HCT116 (cell line): ENCODE measurements around the gene CRYBG3. TPM values are rescaled to one million over a fixed set of nuclear protein-coding genes. Genes with fewer than 3 reads are reported as not detected.

Experiments
- ATAC-seq: fragments of 200-7000 bp; cut with Tn5 transposase; 2 replicates; pipeline ENCODE4 v1.9.1; 2020; ENCODE audit warnings: mild to moderate bottlenecking, moderate library complexity
- BruUV-seq: library from RNA; stranded (reverse); fragments of 400-500 nt; replicated peaks from 2 replicates; lab custom pipeline; 2021; lab: Mats Ljungman, UMichigan
- CTCF ChIA-PET: fragments of 300-600 bp; sonication (Branson Sonifier 250); formaldehyde crosslinking; loops from one replicate; lab custom pipeline; 2021; ENCODE audit warnings: antibody characterized with exemption; lab: Charles Lee
- POLR2A ChIA-PET: fragments of 300-600, 350-600 bp; sonication (Branson Sonifier 250); formaldehyde crosslinking; loops from one replicate; lab custom pipeline; 2021; ENCODE audit warnings: antibody characterized with exemption; lab: Charles Lee
- RAD21 ChIA-PET, 2 experiments: fragments of 300-600 bp; sonication (Branson Sonifier 250); formaldehyde crosslinking; loops; one replicate each; lab custom pipeline; 2023; ENCODE audit warnings: low total read pairs in 2 of 2; ENCODE audit not compliant: uncharacterized antibody in 2 of 2, unreplicated experiment in 2 of 2, low non-redundant PET in 1 of 2; lab: Charles Lee
- DNase-seq: peaks from one replicate; pipeline ENCODE4 v3.0.0-alpha.2; 2010; ENCODE audit warnings: low read depth, low spot score
- H2AFZ ChIP-seq: fragments of 200-600 bp; shearing (Covaris generic), sonication (generic); 2 replicates; pipeline ENCODE4 v1.6.1; 2017; ENCODE audit warnings: low read depth, mixed run types, mixed read lengths, antibody characterized with exemption, low read length; ENCODE audit not compliant: poor library complexity, severe bottlenecking
- H3K27ac ChIP-seq: 2 replicates; pipeline ENCODE4 v1.5.1; 2012; ENCODE audit warnings: low read depth, low read length
- H3K27me3 ChIP-seq: fragments of 200-600 bp; sonication (generic); 2 replicates; pipeline ENCODE4 v1.6.1; 2016; ENCODE audit warnings: mixed run types, low read length, mixed read lengths; ENCODE audit not compliant: insufficient read depth
- H3K36me3 ChIP-seq, 2 experiments: fragments of 200-500 bp in 1 of 2; fragments of 200-600 bp in 1 of 2; sonication (Bioruptor generic) in 1 of 2; sonication (generic) in 1 of 2; 2 replicates each; pipeline versions ENCODE4 v1.5.1 to v1.6.1; 2014 to 2016; ENCODE audit warnings: low read length in 2 of 2, inconsistent platforms in 1 of 2, mixed read lengths in 1 of 2, mixed run types in 1 of 2; ENCODE audit not compliant: insufficient read depth in 2 of 2, control insufficient read depth in 1 of 2
- H3K4me1 ChIP-seq, 2 experiments: fragments of 200-600 bp in 1 of 2; sonication (generic) in 1 of 2; 2 replicates each; pipeline versions ENCODE4 v1.5.1 to v1.6.1; 2012 to 2017; ENCODE audit warnings: low read length in 2 of 2, inconsistent platforms in 1 of 2, mild to moderate bottlenecking in 1 of 2, mixed read lengths in 1 of 2, mixed run types in 1 of 2, moderate library complexity in 1 of 2; ENCODE audit not compliant: insufficient read depth in 2 of 2, control insufficient read depth in 1 of 2
- H3K4me2 ChIP-seq: fragments of 200-600 bp; sonication (generic); 2 replicates; pipeline ENCODE4 v1.6.1; 2017; ENCODE audit warnings: mixed run types, low read length, mixed read lengths
- H3K4me3 ChIP-seq, 2 experiments: fragments of 200-600 bp in 1 of 2; sonication (generic) in 1 of 2; replicated peaks in 1 of 2; 2 replicates each; pipeline ENCODE4 v1.5.1; 2011 to 2016; ENCODE audit warnings: low read length in 2 of 2, control low read depth in 1 of 2, low read depth in 1 of 2, mild to moderate bottlenecking in 1 of 2, mixed read lengths in 1 of 2, mixed run types in 1 of 2
- H3K79me2 ChIP-seq: fragments of 200-600 bp; sonication (generic); 2 replicates; pipeline ENCODE4 v1.6.1; 2017; ENCODE audit warnings: mild to moderate bottlenecking, mixed run types, low read length, moderate library complexity, mixed read lengths; ENCODE audit not compliant: insufficient read depth
- H3K9ac ChIP-seq: fragments of 200-600 bp; sonication (generic); 2 replicates; pipeline ENCODE4 v1.6.1; 2016; ENCODE audit warnings: low read length, mixed read lengths
- H3K9me2 ChIP-seq: fragments of 200-600 bp; sonication (generic), shearing (Covaris generic); 2 replicates; pipeline ENCODE4 v1.6.1; 2017; ENCODE audit warnings: mixed run types, mild to moderate bottlenecking, moderate library complexity; ENCODE audit not compliant: insufficient read depth
- H3K9me3 ChIP-seq, 2 experiments: fragments of 200-500 bp in 1 of 2; fragments of 200-600 bp in 1 of 2; sonication (Bioruptor generic) in 1 of 2; sonication (generic) in 1 of 2; 2 replicates each; pipeline ENCODE4 v1.6.1; 2014 to 2017; ENCODE audit warnings: low read length in 2 of 2, mixed read lengths in 2 of 2, inconsistent platforms in 1 of 2, low read depth in 1 of 2, mild to moderate bottlenecking in 1 of 2, mixed run types in 1 of 2, moderate library complexity in 1 of 2; ENCODE audit not compliant: control insufficient read depth in 1 of 2, insufficient read depth in 1 of 2
- H4K20me1 ChIP-seq: fragments of 200-600 bp; sonication (generic), shearing (Covaris generic); 2 replicates; pipeline ENCODE4 v1.6.1; 2017; ENCODE audit warnings: mixed run types, mild to moderate bottlenecking, moderate library complexity; ENCODE audit not compliant: insufficient read depth
- CBX3 ChIP-seq: IDR thresholded peaks from 2 replicates; pipeline ENCODE4 v1.6.1; 2012; ENCODE audit warnings: low read depth
- CEBPB ChIP-seq: IDR thresholded peaks from 2 replicates; pipeline ENCODE4 v1.6.1; 2012; ENCODE audit warnings: low read depth
- ELF1 ChIP-seq: IDR thresholded peaks from 2 replicates; pipeline ENCODE4 v1.6.1; 2012; ENCODE audit warnings: low read depth, borderline replicate concordance
- EZH2 ChIP-seq: fragments of 200-600 bp; sonication (generic); IDR thresholded peaks from 2 replicates; pipeline ENCODE4 v1.6.1; 2017; ENCODE audit warnings: antibody characterized with exemption, mixed run types
- EZH2phosphoT487 ChIP-seq: fragments of 200-600 bp; IDR thresholded peaks from 2 replicates; pipeline ENCODE4 v1.6.1; 2018; ENCODE audit warnings: antibody characterized with exemption, borderline replicate concordance
- FOSL1 ChIP-seq: IDR thresholded peaks from 2 replicates; pipeline ENCODE4 v1.6.1; 2012; ENCODE audit warnings: low read depth
- JUND ChIP-seq: IDR thresholded peaks from 2 replicates; pipeline ENCODE4 v1.6.1; 2012
- POLR2A ChIP-seq: IDR thresholded peaks from 2 replicates; pipeline ENCODE4 v1.7.0; 2011; ENCODE audit warnings: borderline replicate concordance; ENCODE audit not compliant: insufficient read depth, insufficient read length; ENCODE audit errors: extremely low read depth
- POLR2AphosphoS5 ChIP-seq: IDR thresholded peaks from 2 replicates; pipeline ENCODE4 v1.6.1; 2011; ENCODE audit warnings: mild to moderate bottlenecking, low read depth, low read length, moderate library complexity
- RAD21 ChIP-seq: IDR thresholded peaks from 2 replicates; pipeline ENCODE4 v1.6.1; 2012; ENCODE audit warnings: low read depth, mild to moderate bottlenecking
- SRF ChIP-seq: IDR thresholded peaks from 2 replicates; pipeline ENCODE4 v1.6.1; 2012; ENCODE audit warnings: low read depth
- TCF7L2 ChIP-seq: IDR thresholded peaks from 2 replicates; pipeline ENCODE4 v1.7.0; 2011; ENCODE audit warnings: borderline replicate concordance, inconsistent platforms; ENCODE audit not compliant: insufficient read depth, insufficient read length; ENCODE audit errors: extremely low read depth
- ZFX ChIP-seq: fragments of 450-650 bp; IDR thresholded peaks from 2 replicates; pipeline ENCODE4 v1.6.1; 2017
- ZNF274 ChIP-seq: fragments of 200-500 bp; sonication (Bioruptor generic); IDR thresholded peaks from 2 replicates; pipeline ENCODE4 v1.6.1; 2014; ENCODE audit warnings: mild to moderate bottlenecking, low read depth, low read length, inconsistent platforms
- intact Hi-C: fragments of 100-400 bp; cut with micrococcal nuclease; formaldehyde crosslinking; loops from 2 replicates; pipeline ENCODE4 v1.10.0; 2022
- total RNA-seq: library from RNA; stranded (reverse); gene quantifications from one replicate; pipeline ENCODE4 v1.2.1, GENCODE V29; 2021; ENCODE audit not compliant: unreplicated experiment
- TF ChIP-seq, protein P1 (sequence below): IDR thresholded peaks from 2 replicates; pipeline ENCODE4 v1.6.1; 2012
- TF ChIP-seq, protein P2 (sequence below): IDR thresholded peaks from 2 replicates; pipeline ENCODE4 v1.6.1; 2012
- TF ChIP-seq, protein P3 (sequence below): IDR thresholded peaks from 2 replicates; pipeline ENCODE4 v1.6.1; 2012; ENCODE audit warnings: low read depth
- TF ChIP-seq, protein P4 (sequence below), 3 experiments: fragments of 200-600 bp in 1 of 3; sonication (generic) in 1 of 3; IDR thresholded peaks in 2 of 3; conservative IDR thresholded peaks in 1 of 3; 2 replicates each; pipeline ENCODE4 v1.5.1; 2012 to 2017; ENCODE audit warnings: low read depth in 2 of 3, low read length in 2 of 3, antibody characterized with exemption in 1 of 3, borderline replicate concordance in 1 of 3, control low read depth in 1 of 3, mild to moderate bottlenecking in 1 of 3, mixed read lengths in 1 of 3, mixed run types in 1 of 3, moderate library complexity in 1 of 3; ENCODE audit not compliant: insufficient read depth in 1 of 3
- TF ChIP-seq, protein P5 (sequence below): IDR thresholded peaks from 2 replicates; pipeline ENCODE4 v1.6.1; 2011; ENCODE audit warnings: mild to moderate bottlenecking, low read length, moderate library complexity; ENCODE audit not compliant: insufficient replicate concordance; ENCODE audit errors: extremely low read depth

CRYBG3 gene
- total RNA-seq, 1 experiment from 2014 or later: 7.5 TPM

DNA sequence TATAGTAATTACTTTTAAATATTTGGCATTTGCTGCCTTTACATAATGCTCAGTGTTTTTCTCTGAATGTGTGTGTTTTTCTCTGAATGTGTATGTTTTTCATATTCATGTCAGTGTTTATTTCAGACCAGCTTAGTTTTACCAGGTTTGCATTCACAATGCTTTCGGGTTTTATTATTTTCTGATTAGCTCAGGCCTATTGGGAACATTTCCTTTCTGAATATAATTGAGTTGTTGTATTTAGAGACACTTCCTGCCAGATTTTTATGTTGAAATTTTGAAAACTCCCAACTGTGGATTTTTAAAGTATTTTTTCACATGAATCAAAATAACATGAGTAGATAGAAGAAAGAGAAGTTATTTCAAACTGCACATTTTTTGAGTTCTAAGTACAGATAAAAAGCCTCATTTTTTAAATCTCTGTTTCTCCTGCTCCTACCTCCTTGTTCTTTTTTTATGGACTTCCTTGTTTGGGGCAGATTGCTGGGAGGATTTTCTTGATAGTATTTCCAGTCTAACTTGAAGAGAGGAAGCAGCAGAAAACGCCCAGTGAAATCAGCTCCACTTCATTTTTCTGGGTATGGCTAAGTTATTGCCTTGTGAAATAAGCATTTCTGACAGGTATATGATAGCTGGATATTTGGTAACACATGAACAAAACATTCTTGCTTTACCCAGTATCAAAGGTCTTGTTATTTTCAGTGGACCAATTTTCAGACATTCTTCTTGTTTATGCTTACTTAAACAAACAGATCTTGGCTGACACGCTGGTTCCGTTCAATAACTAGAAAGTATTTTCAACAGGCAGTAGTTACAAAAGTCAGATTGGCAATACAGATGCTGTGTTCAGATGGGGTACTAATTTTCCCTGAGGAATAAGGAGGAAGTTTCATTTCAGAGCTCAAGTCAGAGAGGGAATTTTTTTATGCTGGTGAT is 79.8 kb downstream of the CRYBG3 start:
- intact Hi-C loops: no loop called here
- Histone ChIP-seq H3K4me1 (no peaks in the 10 kb centered on the region), H3K36me3 (0 out of 4 replicates have a peak, but pooled peaks cover 0 to 2% of the 10 kb centered on the region in 2 experiments), H3K4me3 (no peak overlapping the region), H3K79me2 (no peaks in the 10 kb centered on the region), H3K27me3 (no peaks in the 10 kb centered on the region), H3K9me3 (no peaks in the 10 kb centered on the region), H4K20me1 (no peaks in the 10 kb centered on the region), H3K9ac (no peak overlapping the region), H3K4me2 (no peak overlapping the region), H3K9me2 (no peaks in the 10 kb centered on the region), H2AFZ (no peak overlapping the region), H3K27ac (no peak overlapping the region)
- no peak for ATAC-seq
- CTCF ChIA-PET: no interaction called here
- RAD21 ChIA-PET: no interaction called here
- POLR2A ChIA-PET: no interaction called here
- TF ChIP-seq ELF1: no peak
- TF ChIP-seq EZH2: no peak
- no peak for TF ChIP-seq CEBPB
- TF ChIP-seq FOSL1: no peak
- TF ChIP-seq ZFX: no peak
- TF ChIP-seq, protein P1, sequence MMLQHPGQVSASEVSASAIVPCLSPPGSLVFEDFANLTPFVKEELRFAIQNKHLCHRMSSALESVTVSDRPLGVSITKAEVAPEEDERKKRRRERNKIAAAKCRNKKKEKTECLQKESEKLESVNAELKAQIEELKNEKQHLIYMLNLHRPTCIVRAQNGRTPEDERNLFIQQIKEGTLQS: no peak
- no peak for TF ChIP-seq CBX3
- no peak for TF ChIP-seq POLR2A
- no peak for TF ChIP-seq JUND
- TF ChIP-seq ZNF274: no peak
- TF ChIP-seq, protein P2, sequence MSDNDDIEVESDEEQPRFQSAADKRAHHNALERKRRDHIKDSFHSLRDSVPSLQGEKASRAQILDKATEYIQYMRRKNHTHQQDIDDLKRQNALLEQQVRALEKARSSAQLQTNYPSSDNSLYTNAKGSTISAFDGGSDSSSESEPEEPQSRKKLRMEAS: no peak
- TF ChIP-seq, protein P3, sequence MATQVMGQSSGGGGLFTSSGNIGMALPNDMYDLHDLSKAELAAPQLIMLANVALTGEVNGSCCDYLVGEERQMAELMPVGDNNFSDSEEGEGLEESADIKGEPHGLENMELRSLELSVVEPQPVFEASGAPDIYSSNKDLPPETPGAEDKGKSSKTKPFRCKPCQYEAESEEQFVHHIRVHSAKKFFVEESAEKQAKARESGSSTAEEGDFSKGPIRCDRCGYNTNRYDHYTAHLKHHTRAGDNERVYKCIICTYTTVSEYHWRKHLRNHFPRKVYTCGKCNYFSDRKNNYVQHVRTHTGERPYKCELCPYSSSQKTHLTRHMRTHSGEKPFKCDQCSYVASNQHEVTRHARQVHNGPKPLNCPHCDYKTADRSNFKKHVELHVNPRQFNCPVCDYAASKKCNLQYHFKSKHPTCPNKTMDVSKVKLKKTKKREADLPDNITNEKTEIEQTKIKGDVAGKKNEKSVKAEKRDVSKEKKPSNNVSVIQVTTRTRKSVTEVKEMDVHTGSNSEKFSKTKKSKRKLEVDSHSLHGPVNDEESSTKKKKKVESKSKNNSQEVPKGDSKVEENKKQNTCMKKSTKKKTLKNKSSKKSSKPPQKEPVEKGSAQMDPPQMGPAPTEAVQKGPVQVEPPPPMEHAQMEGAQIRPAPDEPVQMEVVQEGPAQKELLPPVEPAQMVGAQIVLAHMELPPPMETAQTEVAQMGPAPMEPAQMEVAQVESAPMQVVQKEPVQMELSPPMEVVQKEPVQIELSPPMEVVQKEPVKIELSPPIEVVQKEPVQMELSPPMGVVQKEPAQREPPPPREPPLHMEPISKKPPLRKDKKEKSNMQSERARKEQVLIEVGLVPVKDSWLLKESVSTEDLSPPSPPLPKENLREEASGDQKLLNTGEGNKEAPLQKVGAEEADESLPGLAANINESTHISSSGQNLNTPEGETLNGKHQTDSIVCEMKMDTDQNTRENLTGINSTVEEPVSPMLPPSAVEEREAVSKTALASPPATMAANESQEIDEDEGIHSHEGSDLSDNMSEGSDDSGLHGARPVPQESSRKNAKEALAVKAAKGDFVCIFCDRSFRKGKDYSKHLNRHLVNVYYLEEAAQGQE: no peak
- TF ChIP-seq, protein P4, sequence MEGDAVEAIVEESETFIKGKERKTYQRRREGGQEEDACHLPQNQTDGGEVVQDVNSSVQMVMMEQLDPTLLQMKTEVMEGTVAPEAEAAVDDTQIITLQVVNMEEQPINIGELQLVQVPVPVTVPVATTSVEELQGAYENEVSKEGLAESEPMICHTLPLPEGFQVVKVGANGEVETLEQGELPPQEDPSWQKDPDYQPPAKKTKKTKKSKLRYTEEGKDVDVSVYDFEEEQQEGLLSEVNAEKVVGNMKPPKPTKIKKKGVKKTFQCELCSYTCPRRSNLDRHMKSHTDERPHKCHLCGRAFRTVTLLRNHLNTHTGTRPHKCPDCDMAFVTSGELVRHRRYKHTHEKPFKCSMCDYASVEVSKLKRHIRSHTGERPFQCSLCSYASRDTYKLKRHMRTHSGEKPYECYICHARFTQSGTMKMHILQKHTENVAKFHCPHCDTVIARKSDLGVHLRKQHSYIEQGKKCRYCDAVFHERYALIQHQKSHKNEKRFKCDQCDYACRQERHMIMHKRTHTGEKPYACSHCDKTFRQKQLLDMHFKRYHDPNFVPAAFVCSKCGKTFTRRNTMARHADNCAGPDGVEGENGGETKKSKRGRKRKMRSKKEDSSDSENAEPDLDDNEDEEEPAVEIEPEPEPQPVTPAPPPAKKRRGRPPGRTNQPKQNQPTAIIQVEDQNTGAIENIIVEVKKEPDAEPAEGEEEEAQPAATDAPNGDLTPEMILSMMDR (IDR thresholded peaks at IDR 0.05 in 2 of 3, conservative IDR thresholded peaks at IDR 0.05 in 1 of 3; ENCODE audit: borderline replicate concordance in 1 of 3, insufficient read depth in 1 of 3, low read depth in 2 of 3, low read length in 2 of 3): no peak
- no peak for TF ChIP-seq SRF
- TF ChIP-seq, protein P5, sequence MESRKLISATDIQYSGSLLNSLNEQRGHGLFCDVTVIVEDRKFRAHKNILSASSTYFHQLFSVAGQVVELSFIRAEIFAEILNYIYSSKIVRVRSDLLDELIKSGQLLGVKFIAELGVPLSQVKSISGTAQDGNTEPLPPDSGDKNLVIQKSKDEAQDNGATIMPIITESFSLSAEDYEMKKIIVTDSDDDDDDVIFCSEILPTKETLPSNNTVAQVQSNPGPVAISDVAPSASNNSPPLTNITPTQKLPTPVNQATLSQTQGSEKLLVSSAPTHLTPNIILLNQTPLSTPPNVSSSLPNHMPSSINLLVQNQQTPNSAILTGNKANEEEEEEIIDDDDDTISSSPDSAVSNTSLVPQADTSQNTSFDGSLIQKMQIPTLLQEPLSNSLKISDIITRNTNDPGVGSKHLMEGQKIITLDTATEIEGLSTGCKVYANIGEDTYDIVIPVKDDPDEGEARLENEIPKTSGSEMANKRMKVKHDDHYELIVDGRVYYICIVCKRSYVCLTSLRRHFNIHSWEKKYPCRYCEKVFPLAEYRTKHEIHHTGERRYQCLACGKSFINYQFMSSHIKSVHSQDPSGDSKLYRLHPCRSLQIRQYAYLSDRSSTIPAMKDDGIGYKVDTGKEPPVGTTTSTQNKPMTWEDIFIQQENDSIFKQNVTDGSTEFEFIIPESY: no peak
- TF ChIP-seq EZH2phosphoT487: no peak
- TF ChIP-seq POLR2AphosphoS5: no peak
- TF ChIP-seq TCF7L2: no peak
- no peak for TF ChIP-seq RAD21
- BruUV-seq: no TSS peak
- no peak for DNase-seq
